Breast epithelium (tissue), 3 donors: ENCODE measurements around the gene MEDAG.

Experiments
- CTCF ChIP-seq, 3 donors: fragments of 450-650 bp; IDR thresholded peaks; one replicate each; pipeline ENCODE4 v1.5.1; 2016 to 2017; ENCODE audit warnings: antibody characterized with exemption in 3 of 3, mild to moderate bottlenecking in 3 of 3, moderate library complexity in 3 of 3
- POLR2A ChIP-seq: fragments of 450-650 bp; IDR thresholded peaks from one replicate; pipeline ENCODE4 v1.6.1; 2016; ENCODE audit warnings: antibody characterized with exemption, mild to moderate bottlenecking, moderate library complexity
- POLR2AphosphoS5 ChIP-seq, 3 donors: sonication (generic); formaldehyde crosslinking; IDR thresholded peaks; one replicate each; pipeline ENCODE4 v1.6.1; 2017; ENCODE audit warnings: antibody characterized with exemption in 3 of 3

GRCh38 chr13:30910676-30911075, 4.6 kb downstream of the MEDAG start:
- TF ChIP-seq POLR2A, result no peak
- TF ChIP-seq CTCF (IDR thresholded peaks at IDR 0.05), result no peak
- TF ChIP-seq POLR2AphosphoS5 (IDR thresholded peaks at IDR 0.05), result no peak
